Kidney capillary endothelial cell (primary cell): ENCODE data around the gene SLC35B4.

Source experiments
- DNase-seq: peaks from one replicate; pipeline ENCODE4 v3.0.0-alpha.2; 2018; ENCODE audit warnings: low spot score

SLC35B4 gene

GRCh38 chr7:134290286-134290685, 26.4 kb downstream of the SLC35B4 start:
- DNase-seq, result no peak

GRCh38 chr7:134289841-134290240, 26.9 kb downstream of the SLC35B4 start:
- DNase-seq, result no peak

- no peak for DNase-seq
Measured at GRCh38 chr7:134289423-134289822, 27.3 kb downstream of the SLC35B4 start.

- DNase-seq, result no peak
Measured at GRCh38 chr7:134287916-134288659, 28.6 kb downstream of the SLC35B4 start.

- DNase-seq, result no peak
Measured at GRCh38 chr7:134284952-134285351, 31.8 kb downstream of the SLC35B4 start.

GRCh38 chr7:134284011-134284410, 32.7 kb downstream of the SLC35B4 start:
- DNase-seq, result no peak

GRCh38 chr7:134280508-134280907, 36.2 kb downstream of the SLC35B4 start:
- no peak for DNase-seq

GRCh38 chr7:134279898-134280297, 36.8 kb downstream of the SLC35B4 start:
- no peak for DNase-seq

- DNase-seq, result no peak
Measured at GRCh38 chr7:134279336-134279735, 37.4 kb downstream of the SLC35B4 start.

GRCh38 chr7:134278502-134279153, 38.1 kb downstream of the SLC35B4 start:
- DNase-seq, result no peak

GRCh38 chr7:134276951-134277350, 39.8 kb downstream of the SLC35B4 start:
- no peak for DNase-seq

GRCh38 chr7:134262322-134262721, 54.4 kb downstream of the SLC35B4 start:
- DNase-seq, result no peak

GRCh38 chr7:134255814-134256213, 60.9 kb downstream of the SLC35B4 start:
- DNase-seq, result no peak

GRCh38 chr7:134254311-134254710, 62.4 kb downstream of the SLC35B4 start:
- no peak for DNase-seq

GRCh38 chr7:134248196-134248595, 68.5 kb downstream of the SLC35B4 start:
- DNase-seq, result no peak

- DNase-seq, result no peak
Measured at GRCh38 chr7:134246761-134247160, 70.0 kb downstream of the SLC35B4 start.

GRCh38 chr7:134246347-134246746, 70.4 kb downstream of the SLC35B4 start:
- DNase-seq, result no peak

- no peak for DNase-seq
Measured at GRCh38 chr7:134245253-134245652, 71.5 kb downstream of the SLC35B4 start.
